GM19240 (cell line): ENCODE measurements around the gene CDH18.
"Not testable (repeated sequence)": the region's sequence is repeated elsewhere in the genome, so short reads cannot be mapped to it uniquely, and the experiment has no call there.

ENCODE experiments used
- DNase-seq: peaks from one replicate; pipeline ENCODE4 v3.0.0; 2011; ENCODE audit warnings: low spot score; ENCODE audit not compliant: insufficient read length

The CDH18 gene

GRCh38 chr5:19865336-19866089, 122.5 kb downstream of the CDH18 start:
- no peak for DNase-seq

GRCh38 chr5:19862711-19863110, 125.3 kb downstream of the CDH18 start:
- DNase-seq = no peak

DNA sequence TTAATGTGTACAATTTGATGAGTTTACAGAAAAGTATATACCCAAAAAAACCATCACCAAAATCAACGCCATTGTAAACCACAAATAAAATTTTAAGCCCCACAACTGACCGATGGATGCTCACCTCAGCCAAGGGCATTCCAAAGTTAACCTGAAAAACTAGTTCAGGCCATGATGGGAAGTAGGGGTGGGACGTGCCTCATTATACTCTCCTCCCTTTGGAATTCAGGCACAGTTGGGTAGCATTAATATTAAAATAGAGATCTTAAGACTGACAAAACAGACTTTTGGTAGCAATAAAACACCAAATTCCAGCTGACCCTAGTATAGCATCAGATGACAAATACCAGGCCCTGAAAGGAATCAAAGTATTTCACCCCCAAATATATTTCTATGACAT, 129.0 kb downstream of the CDH18 start:
- DNase-seq = no peak

DNA sequence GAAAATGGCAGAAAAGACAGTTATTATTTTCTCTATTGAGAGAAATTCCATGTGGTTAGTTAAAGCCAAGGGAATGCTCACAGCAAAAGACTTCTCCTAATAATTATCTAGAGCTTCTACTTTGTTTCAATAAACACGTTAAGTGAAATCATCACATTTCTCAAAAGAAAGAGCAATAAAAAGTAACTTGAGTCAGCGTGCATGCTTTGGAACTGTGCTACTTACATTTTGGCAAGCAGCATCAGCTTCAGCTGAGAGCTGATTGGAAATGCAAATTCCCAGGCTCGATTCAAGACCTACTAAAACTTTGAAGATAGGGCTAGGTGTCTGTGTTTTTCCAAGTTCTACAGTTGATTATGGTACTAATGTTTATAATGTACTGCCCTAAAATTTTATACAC, 132.1 kb downstream of the CDH18 start:
- no peak for DNase-seq

- no peak for DNase-seq
These were observed 132.5 kb downstream of the CDH18 start for GRCh38 chr5:19855453-19855852.

GRCh38 chr5:19855031-19855430, 133.0 kb downstream of the CDH18 start:
- no peak for DNase-seq

GRCh38 chr5:19853616-19854240, 134.3 kb downstream of the CDH18 start:
- DNase-seq = no peak

DNA sequence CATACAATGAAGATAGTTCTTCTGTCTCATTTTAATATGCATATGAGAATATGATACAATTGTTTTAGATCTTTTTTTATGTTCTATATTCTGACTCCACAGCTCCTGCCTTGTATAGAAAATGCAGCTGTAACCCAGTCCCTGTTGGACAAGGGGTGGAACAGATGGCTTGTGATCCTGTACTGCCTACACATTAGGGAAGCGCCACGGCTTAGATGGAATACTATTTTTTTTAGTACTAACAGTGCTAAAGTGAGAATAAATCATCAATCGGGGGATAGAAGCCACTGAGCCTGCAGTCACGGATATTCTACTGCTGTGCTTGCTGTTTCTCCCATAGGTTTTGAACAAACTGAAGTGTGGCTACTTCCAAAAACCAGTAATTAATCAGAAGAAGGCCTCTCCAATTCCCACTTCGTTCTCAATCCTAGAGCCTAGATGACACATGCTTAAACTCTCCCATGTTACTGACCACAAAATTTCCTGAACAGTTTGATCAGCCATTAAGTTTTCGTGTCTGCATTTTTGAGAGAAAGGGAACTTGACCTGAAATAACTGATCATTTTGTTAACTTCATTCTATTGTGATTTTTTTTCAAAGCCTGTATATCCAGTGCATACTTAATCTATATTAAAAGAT, 150.3 kb downstream of the CDH18 start:
- no peak for DNase-seq

DNA sequence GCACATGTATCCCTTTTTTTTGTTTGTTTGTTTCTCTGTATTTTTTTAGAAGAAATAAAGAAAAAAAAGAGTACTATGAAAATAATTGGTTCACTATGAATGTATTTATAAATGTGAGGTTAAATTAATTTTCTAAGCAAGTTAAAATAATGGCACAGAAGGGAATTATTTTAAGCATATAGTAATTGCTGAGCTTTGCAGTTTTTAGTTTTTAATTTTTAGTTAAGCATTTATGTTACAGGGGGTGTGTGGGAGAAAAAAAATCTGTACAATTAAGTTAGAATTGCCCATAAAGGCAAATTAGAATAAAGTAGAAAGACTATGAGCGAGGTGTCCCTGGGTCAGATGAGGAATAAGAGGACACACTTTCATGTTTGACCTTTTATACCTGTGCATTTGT, 152.6 kb downstream of the CDH18 start:
- no peak for DNase-seq

DNA sequence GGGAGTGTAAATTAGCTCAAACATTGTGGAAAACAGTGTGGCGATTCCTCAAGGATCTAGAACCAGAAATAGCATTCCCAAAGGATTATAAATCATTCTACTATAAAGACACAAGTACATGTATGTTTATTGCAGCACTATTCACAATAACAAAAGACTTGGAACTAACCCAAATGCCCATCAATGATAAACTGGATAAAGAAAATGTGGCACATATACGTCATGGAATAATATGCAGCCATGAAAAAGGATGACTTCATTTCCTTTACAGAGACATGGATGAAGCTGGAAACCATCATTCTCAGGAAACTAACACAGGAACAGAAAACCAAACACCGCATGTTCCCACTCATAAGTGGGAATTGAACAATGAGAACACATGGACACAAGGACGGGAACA, 175.3 kb downstream of the CDH18 start:
- not testable (repeated sequence) for DNase-seq

DNA sequence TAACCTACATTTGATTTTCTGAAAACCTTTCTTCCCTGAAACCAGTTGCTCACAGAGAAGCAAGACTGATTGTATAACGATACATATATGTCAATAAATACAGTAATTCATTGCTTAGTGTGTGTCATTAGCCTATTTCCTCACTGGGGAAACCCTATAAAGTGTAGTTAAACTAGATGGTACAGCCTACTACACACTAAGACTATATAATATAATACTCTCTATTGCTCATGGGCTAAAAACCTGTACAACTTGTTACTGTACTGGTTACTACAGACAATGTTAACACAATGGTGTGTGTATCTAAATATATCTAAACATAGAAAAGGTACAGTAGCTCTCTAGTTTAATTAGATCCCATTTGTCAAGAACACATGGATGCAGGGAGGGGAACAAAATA, 181.2 kb downstream of the CDH18 start:
- DNase-seq = no peak

DNA sequence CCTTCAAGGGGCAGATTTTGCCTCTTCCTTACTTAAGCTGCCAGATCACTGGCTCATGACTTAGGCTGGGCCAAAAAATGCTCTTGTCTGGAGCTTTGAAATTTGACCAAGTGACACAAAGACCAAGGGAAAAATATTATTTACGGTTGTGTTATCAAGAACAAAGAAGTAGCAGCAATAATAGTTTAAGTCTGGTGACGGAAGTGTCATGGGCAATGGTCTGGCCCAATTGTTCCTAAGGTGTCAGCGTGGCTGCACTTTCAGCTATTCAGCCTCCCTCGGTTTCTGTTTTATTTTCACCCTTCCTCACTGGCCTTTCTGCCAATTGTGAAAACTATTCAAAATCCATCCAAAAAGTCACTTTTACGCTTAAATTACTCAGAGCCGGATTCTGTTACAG, 185.3 kb downstream of the CDH18 start:
- no peak for DNase-seq

- no peak for DNase-seq
These were observed 192.8 kb downstream of the CDH18 start for GRCh38 chr5:19795218-19795617.

DNA sequence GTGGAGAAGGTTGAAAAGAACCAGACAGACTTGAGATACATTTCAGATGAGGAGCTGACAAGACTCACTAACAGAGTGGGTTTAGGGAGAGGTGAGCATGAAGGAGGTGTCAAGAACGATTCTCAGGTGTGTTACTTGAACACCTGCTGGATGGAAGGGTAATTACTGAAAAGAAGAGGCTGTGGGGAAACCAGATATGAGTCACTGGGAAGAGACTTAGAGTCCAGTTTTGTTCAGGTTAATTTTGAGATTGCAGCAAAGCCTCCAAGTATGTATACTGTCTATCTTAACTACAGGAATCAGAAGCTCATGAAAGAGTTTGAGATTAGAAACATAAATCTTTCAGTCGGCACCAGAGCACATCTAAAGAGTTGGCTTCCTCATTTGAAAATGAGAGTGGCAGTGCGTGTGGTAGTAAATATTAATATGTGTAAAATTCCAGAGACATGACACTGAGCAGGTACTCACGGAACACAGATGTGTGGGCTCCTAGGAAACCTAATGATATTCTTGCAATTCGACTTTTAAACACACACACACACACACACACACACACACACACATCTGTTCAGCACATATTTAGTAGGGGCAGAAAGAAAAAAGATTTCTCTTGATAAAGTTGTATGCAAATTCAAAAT, 197.1 kb downstream of the CDH18 start:
- DNase-seq = no peak

GRCh38 chr5:19782566-19782965, 205.4 kb downstream of the CDH18 start:
- no peak for DNase-seq

- no peak for DNase-seq
These were observed 210.6 kb downstream of the CDH18 start for GRCh38 chr5:19777363-19777762.

DNA sequence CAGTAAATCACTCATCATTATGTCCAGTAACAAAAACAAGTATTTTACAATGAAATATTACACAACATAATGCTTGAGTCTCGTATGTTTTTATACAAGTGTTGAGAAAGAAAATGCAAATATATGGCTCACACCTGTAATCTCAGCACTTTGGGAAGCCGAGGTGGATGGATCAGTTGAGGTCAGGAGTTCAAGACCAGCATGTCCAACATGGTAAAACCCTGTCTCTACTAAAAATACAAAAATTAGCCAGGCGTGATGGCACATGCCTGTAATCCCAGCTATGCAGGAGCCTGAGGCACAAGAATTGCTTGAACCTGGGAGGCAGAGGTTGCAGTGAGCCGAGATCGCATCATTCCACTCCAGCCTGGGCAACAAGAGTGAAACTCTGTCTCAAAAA, 211.1 kb downstream of the CDH18 start:
- not testable (repeated sequence) for DNase-seq

- no peak for DNase-seq
These were observed 216.7 kb downstream of the CDH18 start for GRCh38 chr5:19771174-19771835.

DNA sequence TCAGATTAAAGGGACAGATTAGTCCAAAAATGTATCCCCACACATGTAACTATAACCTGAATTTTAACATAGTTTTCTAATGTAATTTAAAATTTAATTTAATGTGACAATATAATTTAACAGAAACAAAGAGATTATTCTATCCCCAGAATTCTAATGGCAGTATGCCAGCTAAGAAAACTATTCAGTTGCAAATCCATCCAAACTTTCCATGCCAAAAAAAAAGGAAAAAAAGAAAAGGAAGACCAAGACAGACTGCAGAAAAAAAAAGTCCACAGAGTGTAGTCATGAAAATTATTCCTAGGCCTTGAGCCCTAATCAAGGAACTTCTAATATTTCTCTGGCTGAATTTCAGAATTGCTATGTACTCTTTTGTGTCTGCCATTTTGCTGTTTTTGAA, 217.6 kb downstream of the CDH18 start:
- DNase-seq = no peak

GRCh38 chr5:19767987-19768386, 220.0 kb downstream of the CDH18 start:
- no peak for DNase-seq

DNA sequence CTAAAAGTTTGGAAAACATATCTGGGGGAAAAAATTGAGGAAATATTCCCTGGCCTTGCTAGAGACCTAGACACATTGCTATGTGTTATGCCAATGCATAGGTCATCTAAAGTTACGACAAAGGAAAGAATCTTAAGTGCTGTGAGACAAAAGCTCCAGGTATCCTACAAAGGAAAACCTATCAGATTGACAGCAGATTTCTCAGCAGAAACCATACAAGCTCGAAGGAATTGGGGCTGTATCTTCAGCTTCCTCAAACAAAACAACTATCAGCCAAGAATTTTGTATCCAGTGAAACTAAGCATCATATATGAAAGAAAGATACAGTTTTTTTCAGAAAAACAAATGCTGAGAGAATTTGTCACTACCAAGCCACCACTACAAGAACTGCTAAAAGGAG, 234.4 kb downstream of the CDH18 start:
- DNase-seq = no peak

DNA sequence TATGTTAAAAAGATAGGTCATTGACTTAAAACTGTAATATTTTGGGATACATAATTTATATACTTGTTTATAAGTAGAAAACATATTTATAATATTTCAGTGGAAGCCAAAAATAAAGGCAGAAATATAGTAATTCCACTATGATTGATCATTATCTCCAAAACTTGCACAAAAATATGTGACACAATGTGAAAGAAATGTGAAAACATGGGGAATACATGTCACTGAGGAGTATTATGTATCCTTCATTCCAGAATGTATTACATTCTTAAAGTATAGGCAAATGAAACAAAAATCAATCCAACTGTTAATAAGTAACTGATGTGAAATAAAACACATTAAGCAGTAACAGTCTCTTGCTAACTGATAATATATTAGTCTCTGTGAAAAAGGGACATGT, 236.7 kb downstream of the CDH18 start:
- DNase-seq = no peak
